Measurements from ENCODE around the gene TMEM129. TPM values are rescaled to one million over a fixed set of nuclear protein-coding genes. Genes with fewer than 3 reads are reported as not detected.

The TMEM129 gene
- total RNA-seq, 1 donor from 2014 or later: 33.6 TPM

DNA sequence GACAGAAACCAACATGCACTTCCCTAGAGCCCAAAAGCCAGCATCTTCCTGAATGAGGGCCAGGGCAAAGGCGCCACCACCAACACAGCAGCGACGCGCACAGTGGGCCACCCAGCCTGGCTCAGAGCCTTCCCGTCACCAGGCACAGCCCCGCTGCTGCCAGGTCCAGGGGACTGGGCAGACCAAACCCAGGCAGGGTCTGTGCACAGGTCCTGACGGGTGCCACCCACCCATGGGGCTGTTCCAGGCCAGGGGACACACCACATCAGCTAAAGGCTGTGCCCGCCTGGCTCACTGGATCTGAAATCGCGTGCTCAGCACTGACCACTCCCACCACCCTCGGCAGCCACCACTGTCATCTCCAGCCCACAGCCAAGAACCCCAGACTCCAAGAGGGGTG is 50.8 kb downstream of the TMEM129 start:
- DNase-seq (ENCODE audit: low spot score): no peak

DNA sequence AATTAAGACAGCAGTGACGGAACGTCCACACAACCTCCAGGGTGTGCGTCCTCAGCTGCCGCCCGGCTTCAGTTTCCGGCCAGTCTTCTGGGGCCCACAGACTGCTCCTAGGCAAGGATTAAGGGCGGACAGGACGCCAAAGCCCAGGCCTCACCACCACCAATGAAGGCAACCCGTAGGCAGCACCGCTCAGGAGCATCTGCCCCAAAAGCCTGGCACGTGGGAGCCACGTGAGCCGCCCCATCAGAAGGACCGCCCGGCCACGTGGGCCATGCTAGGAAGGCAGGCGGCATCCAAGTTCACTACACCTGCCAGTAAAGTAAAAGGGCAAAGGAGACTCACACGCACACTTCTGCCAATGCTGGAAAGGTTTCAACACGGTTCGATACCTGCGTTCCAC is 51.3 kb downstream of the TMEM129 start:
- no peak for DNase-seq (ENCODE audit: low spot score)

- no peak for DNase-seq (ENCODE audit: low spot score)
Observed at GRCh38 chr4:1669270-1669669, 51.9 kb downstream of the TMEM129 start.

GRCh38 chr4:1668488-1668840 is 52.7 kb downstream of the TMEM129 start:
- no peak for DNase-seq (ENCODE audit: low spot score)

DNA sequence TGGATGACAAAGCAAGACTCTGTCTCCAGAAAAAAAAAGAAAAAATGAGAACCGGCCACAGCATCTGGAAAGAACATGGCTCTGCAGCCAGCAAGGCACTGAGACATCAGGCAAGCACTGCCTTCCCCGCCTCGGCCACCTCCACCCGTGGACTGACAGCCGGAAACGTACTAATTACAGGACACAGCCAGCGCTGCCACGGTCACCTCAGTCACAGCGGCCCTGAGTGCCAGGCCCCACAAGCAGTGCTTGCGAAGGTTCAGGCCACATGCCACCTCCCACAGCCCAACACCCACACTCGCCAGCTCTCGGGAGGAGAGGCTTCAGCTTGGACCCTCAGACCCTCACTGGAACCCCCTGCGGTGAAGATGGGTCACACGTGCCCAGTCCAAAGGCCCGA is 53.9 kb downstream of the TMEM129 start:
- DNase-seq (ENCODE audit: low spot score): no peak

DNA sequence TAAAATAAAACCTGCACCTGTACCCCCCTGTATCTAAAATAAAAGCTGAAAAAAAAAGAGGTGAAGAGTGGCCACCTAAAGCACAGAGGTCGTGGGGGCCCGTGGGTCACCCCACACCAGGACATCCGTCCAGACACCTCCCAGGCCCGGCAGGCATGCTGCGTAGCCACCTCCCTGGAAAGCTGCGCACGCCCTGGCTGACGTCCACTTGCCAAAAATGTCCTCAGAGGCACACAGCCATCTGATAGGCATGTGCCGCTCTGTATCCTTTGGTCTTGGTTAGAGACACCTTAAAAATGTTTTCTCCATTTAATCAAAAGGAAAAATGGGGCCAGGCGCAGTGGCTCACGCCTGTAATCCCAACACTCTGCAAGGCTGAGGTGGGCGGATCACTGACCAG is 54.7 kb downstream of the TMEM129 start:
- DNase-seq (ENCODE audit: low spot score): no peak

Other genes starting within 250 kb of the TMEM129 start
- gene FAM53A, start 37.0 kb downstream of the TMEM129 start, total RNA-seq: 2.9 TPM
- gene SLBP, start 9.0 kb downstream of the TMEM129 start, total RNA-seq: 31.2 TPM
- 10.2 TPM for gene TACC3, start 198 bp upstream of the TMEM129 start, total RNA-seq
- gene FGFR3, start 72.0 kb upstream of the TMEM129 start, total RNA-seq: 0.90 TPM
- 75.1 TPM for gene LETM1, start 134.8 kb upstream of the TMEM129 start, total RNA-seq
- gene NSD2, start 150.1 kb upstream of the TMEM129 start, total RNA-seq: 43.7 TPM